ENCODE results near the gene CDH15. TPM values are rescaled to one million over a fixed set of nuclear protein-coding genes. Genes with fewer than 3 reads are reported as not detected.

Gene CDH15
- total RNA-seq, 1 donor from 2014 or later = under 0.01 TPM

DNA sequence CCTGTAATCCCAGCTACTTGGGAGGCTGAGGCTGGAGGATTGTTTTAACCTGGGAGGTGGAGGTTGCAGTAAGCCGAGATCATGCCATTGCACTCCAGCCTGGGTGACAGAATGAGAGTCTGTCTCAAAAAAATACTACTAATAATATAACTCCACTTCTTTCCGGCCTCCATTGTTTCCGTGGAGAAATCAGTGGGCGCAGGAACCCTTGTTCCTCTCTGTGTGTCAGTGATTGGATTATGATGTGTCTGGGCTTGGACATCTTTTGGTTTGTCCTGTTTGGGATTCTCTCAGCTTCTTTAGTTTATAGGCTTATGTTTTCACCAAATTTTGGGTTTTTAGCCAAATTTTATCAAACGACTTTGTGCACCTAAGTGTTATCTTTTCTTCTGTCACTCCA is 41.1 kb upstream of the CDH15 start:
- DNase-seq (ENCODE audit: low read depth) (no peak), FAIRE-seq (no peak)
- Histone ChIP-seq H3K4me3 (ENCODE audit: low read depth, low read length) (no peak overlapping the region), H3K36me3 (ENCODE audit: control insufficient read depth, insufficient read depth, low read length) (peaks cover 6% of the 10 kb centered on the region), H3K27me3 (ENCODE audit: control insufficient read depth, insufficient read depth, low read length) (no peaks in the 10 kb centered on the region)
- TF ChIP-seq, protein P1, sequence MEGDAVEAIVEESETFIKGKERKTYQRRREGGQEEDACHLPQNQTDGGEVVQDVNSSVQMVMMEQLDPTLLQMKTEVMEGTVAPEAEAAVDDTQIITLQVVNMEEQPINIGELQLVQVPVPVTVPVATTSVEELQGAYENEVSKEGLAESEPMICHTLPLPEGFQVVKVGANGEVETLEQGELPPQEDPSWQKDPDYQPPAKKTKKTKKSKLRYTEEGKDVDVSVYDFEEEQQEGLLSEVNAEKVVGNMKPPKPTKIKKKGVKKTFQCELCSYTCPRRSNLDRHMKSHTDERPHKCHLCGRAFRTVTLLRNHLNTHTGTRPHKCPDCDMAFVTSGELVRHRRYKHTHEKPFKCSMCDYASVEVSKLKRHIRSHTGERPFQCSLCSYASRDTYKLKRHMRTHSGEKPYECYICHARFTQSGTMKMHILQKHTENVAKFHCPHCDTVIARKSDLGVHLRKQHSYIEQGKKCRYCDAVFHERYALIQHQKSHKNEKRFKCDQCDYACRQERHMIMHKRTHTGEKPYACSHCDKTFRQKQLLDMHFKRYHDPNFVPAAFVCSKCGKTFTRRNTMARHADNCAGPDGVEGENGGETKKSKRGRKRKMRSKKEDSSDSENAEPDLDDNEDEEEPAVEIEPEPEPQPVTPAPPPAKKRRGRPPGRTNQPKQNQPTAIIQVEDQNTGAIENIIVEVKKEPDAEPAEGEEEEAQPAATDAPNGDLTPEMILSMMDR (IDR thresholded peaks at IDR 0.05; ENCODE audit: insufficient read depth, low read length, severe bottlenecking) = no peak

DNA sequence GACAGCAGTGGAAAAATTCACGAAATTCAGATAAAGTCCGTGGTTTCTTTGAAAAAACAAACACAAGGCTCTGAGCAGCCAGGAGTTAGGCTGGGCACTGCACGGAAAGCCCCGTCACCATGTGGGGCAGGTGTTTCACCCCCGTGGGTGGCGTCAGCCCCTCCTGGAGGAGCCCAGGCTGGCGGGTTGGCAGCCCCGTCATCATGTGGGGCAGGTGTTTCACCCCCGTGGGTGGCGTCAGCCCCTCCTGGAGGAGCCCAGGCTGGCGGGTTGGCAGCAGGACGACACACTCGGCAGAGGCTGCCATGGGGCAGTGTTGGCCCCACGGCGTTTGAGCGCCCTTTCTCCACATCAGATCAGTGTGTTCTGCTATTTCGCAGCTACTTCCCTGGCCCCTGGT is 39.8 kb upstream of the CDH15 start:
- no peak for DNase-seq (ENCODE audit: low read depth)
- Histone ChIP-seq H3K4me3 (ENCODE audit: low read depth, low read length) (no peak overlapping the region), H3K36me3 (ENCODE audit: control insufficient read depth, insufficient read depth, low read length) (peaks cover 6% of the 10 kb centered on the region), H3K27me3 (ENCODE audit: control insufficient read depth, insufficient read depth, low read length) (no peaks in the 10 kb centered on the region)
- no peak for FAIRE-seq
- TF ChIP-seq, protein P1 (IDR thresholded peaks at IDR 0.05; ENCODE audit: insufficient read depth, low read length, severe bottlenecking) = no peak

DNA sequence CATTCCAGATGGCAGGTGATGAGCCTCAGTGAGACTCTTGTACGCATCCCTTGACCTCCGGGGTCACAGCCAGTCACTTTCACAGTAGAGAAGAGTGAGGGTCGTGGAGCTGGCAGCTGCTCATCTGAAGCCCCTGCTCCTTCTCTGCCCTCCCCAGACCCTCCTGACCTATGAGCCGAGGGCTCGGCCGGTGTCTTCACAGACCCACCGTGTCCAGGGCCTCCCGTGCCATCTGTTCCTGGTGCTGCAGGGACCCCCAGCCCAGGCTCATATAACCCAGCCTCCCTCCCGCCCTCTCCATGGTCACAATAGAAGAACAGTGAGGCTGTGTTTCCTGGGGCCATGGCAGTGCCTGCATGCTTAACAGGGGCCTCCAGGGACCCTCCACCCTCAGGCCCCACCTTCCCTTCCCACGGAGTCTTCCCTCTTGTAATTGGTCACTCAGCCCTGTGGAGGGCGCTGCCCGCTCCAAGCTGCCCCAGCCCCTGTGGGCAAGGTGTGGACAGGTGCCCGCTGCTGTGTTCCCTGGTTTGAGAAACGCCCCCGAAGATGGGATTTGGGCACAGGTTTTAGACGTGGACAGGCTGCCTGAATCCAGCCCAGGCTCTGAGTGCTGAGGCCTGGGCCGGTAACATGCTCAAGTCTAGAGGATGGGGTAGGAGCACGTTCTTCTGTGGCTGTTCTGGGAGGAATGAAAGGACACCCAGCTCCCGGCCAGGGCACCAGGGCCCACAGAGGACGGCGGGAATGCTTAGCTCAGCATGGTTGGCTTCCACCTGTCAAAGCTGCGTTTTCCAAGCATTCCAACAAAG is 39.1 kb upstream of the CDH15 start:
- FAIRE-seq = no peak
- TF ChIP-seq, protein P1 (IDR thresholded peaks at IDR 0.05; ENCODE audit: insufficient read depth, low read length, severe bottlenecking) = no peak
- H3K4me3 ChIP-seq (ENCODE audit: low read depth, low read length) = no peak overlapping the region
- H3K27me3 ChIP-seq (ENCODE audit: control insufficient read depth, insufficient read depth, low read length) = no peaks in the 10 kb centered on the region
- H3K36me3 ChIP-seq (ENCODE audit: control insufficient read depth, insufficient read depth, low read length) = peaks cover 6% of the 10 kb centered on the region
- DNase-seq (ENCODE audit: low read depth) = no peak

DNA sequence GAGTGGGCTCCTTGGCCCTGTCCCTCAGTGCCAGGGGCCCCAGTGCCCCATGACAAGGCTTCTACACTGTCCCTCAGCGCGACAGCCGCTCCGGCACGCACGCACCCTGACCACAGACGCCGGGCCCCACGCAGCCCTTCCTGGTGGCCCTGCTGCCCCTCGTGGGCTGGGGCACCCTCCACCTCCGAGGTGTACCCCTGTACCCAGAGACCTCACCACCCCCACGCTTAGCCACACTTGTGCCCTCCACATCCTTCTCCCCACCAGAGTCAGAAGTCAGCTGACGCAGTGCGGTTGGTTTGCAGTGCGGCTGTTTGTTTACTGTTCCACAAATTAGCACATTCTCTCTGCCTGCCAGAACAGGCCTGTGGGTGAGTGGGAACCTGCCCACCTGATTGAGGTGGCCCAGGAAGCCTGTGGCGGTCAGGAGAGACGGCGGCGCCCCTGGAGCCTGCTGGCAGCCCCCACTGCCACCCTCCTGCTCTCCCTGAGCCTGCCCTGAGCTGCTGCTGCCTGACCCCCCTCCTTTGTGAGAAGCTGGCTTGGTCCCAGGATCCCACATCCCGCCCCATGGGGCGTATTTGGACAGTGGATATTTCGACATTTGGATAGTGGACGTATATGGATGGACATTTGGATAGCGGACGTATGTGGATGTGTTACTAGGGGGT is 38.0 kb upstream of the CDH15 start:
- Histone ChIP-seq H3K27me3 (ENCODE audit: control insufficient read depth, insufficient read depth, low read length) (no peaks in the 10 kb centered on the region), H3K4me3 (ENCODE audit: low read depth, low read length) (no peak overlapping the region), H3K36me3 (ENCODE audit: control insufficient read depth, insufficient read depth, low read length) (peaks cover 8% of the 10 kb centered on the region)
- TF ChIP-seq, protein P1 (IDR thresholded peaks at IDR 0.05; ENCODE audit: insufficient read depth, low read length, severe bottlenecking) = no peak
- DNase-seq (ENCODE audit: low read depth) = peak; percentile 75
- no peak for FAIRE-seq

DNA sequence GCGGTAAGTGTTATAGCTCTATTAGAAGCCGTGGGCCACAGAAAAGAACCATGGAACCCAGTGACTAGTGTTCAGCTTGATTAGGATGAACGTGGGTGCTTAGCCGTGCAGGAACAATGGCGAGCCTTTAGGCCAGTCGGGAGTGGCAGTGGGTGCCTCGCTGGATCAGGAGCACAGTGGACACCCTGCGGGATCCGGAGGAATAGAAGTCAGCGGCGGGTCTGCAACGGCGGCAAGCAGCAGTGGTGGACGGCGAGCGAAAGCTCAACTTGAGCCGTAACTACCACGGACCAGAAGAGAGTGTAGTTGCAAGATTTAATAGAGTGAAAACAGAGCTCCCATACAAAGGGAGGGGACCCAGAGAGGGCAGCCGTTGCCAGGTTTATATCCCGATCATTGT is 37.3 kb upstream of the CDH15 start:
- TF ChIP-seq, protein P1 (IDR thresholded peaks at IDR 0.05; ENCODE audit: insufficient read depth, low read length, severe bottlenecking) = no peak
- DNase-seq (ENCODE audit: low read depth) = no peak
- peaks cover 8% of the 10 kb centered on the region for H3K36me3 ChIP-seq (ENCODE audit: control insufficient read depth, insufficient read depth, low read length)
- H3K4me3 ChIP-seq (ENCODE audit: low read depth, low read length) = no peak overlapping the region
- no peak for FAIRE-seq
- H3K27me3 ChIP-seq (ENCODE audit: control insufficient read depth, insufficient read depth, low read length) = no peaks in the 10 kb centered on the region

Data from bronchial epithelial cell (primary cell).